Liver (tissue), 3 donors: ENCODE data around the gene FHL5.
"Not testable (repeated sequence)": the region's sequence is repeated elsewhere in the genome, so short reads cannot be mapped to it uniquely, and the experiment has no call there.

ENCODE experiments used
- EGR1 ChIP-seq, 2 donors: IDR thresholded peaks; 2 replicates each; pipeline ENCODE4 v1.6.1; 2016 to 2018; ENCODE audit warnings: antibody characterized with exemption in 2 of 2, low read depth in 2 of 2
- GABPA ChIP-seq, 2 donors: IDR thresholded peaks in 1 of 2; conservative IDR thresholded peaks in 1 of 2; 2 replicates each; pipeline ENCODE4 v1.6.1; 2016; ENCODE audit warnings: antibody characterized with exemption in 2 of 2, mild to moderate bottlenecking in 1 of 2, moderate library complexity in 1 of 2
- JUND ChIP-seq, 2 donors: IDR thresholded peaks; 2 replicates each; pipeline ENCODE4 v1.6.1; 2016; ENCODE audit warnings: antibody characterized with exemption in 2 of 2
- RAD21 ChIP-seq, 2 donors: IDR thresholded peaks; 2 replicates each; pipeline ENCODE4 v1.6.1; 2016; ENCODE audit warnings: antibody characterized with exemption in 2 of 2, mild to moderate bottlenecking in 2 of 2
- SP1 ChIP-seq: IDR thresholded peaks from 2 replicates; pipeline ENCODE4 v1.6.1; 2018; ENCODE audit warnings: antibody characterized with exemption, mild to moderate bottlenecking
- TAF1 ChIP-seq: conservative IDR thresholded peaks from 2 replicates; pipeline ENCODE4 v1.6.1; 2016; ENCODE audit warnings: antibody characterized with exemption, mild to moderate bottlenecking
- YY1 ChIP-seq: IDR thresholded peaks from 2 replicates; pipeline ENCODE4 v1.6.1; 2016; ENCODE audit warnings: antibody characterized with exemption, mild to moderate bottlenecking
- TF ChIP-seq, protein P1 (sequence below): fragments of 150-350 bp; IDR thresholded peaks from 2 replicates; pipeline ENCODE4 v1.5.1; 2017; ENCODE audit warnings: improper control_type of control experiment, low read depth, low read length; ENCODE audit not compliant: missing input control
- TF ChIP-seq, protein P2 (sequence below): IDR thresholded peaks from 2 replicates; pipeline ENCODE4 v1.6.1; 2016; ENCODE audit warnings: antibody characterized with exemption
- TF ChIP-seq, protein P3 (sequence below): IDR thresholded peaks from 2 replicates; pipeline ENCODE4 v1.6.1; 2016; ENCODE audit warnings: antibody characterized with exemption, mild to moderate bottlenecking
- TF ChIP-seq, protein P4 (sequence below): IDR thresholded peaks from 2 replicates; pipeline ENCODE4 v1.6.1; 2016; ENCODE audit warnings: antibody characterized with exemption
- donor health status: healthy.
- donor health status: healthy.

DNA sequence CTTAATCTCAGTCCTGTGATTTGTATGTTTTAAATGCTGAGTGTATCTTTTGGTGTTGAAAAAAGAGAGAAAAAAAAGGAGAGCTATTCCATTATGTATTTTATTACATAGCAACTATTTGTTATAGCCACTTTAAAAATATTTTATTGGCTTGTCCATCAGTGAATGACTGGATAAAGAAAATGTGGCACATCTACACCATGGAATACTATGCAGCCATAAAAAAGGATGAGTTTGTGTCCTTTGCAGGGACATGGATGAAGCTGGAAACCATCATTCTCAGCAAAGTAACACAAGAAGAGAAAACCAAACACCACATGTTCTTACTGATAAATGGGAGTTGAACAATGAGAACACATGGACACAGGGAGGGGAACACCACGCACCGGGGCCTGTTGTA is 3.2 kb upstream of the FHL5 start:
- TF ChIP-seq, protein P1, sequence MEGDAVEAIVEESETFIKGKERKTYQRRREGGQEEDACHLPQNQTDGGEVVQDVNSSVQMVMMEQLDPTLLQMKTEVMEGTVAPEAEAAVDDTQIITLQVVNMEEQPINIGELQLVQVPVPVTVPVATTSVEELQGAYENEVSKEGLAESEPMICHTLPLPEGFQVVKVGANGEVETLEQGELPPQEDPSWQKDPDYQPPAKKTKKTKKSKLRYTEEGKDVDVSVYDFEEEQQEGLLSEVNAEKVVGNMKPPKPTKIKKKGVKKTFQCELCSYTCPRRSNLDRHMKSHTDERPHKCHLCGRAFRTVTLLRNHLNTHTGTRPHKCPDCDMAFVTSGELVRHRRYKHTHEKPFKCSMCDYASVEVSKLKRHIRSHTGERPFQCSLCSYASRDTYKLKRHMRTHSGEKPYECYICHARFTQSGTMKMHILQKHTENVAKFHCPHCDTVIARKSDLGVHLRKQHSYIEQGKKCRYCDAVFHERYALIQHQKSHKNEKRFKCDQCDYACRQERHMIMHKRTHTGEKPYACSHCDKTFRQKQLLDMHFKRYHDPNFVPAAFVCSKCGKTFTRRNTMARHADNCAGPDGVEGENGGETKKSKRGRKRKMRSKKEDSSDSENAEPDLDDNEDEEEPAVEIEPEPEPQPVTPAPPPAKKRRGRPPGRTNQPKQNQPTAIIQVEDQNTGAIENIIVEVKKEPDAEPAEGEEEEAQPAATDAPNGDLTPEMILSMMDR = not testable (repeated sequence)
- TF ChIP-seq YY1; GABPA (IDR thresholded peaks at IDR 0.05 in 1 of 2, conservative IDR thresholded peaks at IDR 0.05 in 1 of 2); SP1; JUND (IDR thresholded peaks at IDR 0.05); EGR1 (IDR thresholded peaks at IDR 0.05; ENCODE audit: low read depth in 2 of 2); RAD21 (IDR thresholded peaks at IDR 0.05); TAF1: not testable (repeated sequence)
- TF ChIP-seq, protein P2, sequence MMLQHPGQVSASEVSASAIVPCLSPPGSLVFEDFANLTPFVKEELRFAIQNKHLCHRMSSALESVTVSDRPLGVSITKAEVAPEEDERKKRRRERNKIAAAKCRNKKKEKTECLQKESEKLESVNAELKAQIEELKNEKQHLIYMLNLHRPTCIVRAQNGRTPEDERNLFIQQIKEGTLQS = not testable (repeated sequence)
- TF ChIP-seq, protein P3, sequence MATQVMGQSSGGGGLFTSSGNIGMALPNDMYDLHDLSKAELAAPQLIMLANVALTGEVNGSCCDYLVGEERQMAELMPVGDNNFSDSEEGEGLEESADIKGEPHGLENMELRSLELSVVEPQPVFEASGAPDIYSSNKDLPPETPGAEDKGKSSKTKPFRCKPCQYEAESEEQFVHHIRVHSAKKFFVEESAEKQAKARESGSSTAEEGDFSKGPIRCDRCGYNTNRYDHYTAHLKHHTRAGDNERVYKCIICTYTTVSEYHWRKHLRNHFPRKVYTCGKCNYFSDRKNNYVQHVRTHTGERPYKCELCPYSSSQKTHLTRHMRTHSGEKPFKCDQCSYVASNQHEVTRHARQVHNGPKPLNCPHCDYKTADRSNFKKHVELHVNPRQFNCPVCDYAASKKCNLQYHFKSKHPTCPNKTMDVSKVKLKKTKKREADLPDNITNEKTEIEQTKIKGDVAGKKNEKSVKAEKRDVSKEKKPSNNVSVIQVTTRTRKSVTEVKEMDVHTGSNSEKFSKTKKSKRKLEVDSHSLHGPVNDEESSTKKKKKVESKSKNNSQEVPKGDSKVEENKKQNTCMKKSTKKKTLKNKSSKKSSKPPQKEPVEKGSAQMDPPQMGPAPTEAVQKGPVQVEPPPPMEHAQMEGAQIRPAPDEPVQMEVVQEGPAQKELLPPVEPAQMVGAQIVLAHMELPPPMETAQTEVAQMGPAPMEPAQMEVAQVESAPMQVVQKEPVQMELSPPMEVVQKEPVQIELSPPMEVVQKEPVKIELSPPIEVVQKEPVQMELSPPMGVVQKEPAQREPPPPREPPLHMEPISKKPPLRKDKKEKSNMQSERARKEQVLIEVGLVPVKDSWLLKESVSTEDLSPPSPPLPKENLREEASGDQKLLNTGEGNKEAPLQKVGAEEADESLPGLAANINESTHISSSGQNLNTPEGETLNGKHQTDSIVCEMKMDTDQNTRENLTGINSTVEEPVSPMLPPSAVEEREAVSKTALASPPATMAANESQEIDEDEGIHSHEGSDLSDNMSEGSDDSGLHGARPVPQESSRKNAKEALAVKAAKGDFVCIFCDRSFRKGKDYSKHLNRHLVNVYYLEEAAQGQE = not testable (repeated sequence)
- TF ChIP-seq, protein P4, sequence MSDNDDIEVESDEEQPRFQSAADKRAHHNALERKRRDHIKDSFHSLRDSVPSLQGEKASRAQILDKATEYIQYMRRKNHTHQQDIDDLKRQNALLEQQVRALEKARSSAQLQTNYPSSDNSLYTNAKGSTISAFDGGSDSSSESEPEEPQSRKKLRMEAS = not testable (repeated sequence)
